Peyer's patch (tissue), 4 donors: ENCODE measurements around the gene MT1F.

Experiments used
- CTCF ChIP-seq, 6 experiments: fragments of 450-650 bp in 4 of 6; fragments of 200-600 bp in 2 of 6; sonication (generic) in 1 of 6; IDR thresholded peaks; one replicate each; pipeline ENCODE4 v1.5.1; 2017 to 2019; ENCODE audit warnings: antibody characterized with exemption in 6 of 6, mild to moderate bottlenecking in 3 of 6, moderate library complexity in 1 of 6
- POLR2A ChIP-seq, 2 donors: fragments of 450-650 bp; IDR thresholded peaks; one replicate each; pipeline ENCODE4 v1.5.1; 2017; ENCODE audit warnings: antibody characterized with exemption in 2 of 2, mild to moderate bottlenecking in 2 of 2, moderate library complexity in 2 of 2

DNA sequence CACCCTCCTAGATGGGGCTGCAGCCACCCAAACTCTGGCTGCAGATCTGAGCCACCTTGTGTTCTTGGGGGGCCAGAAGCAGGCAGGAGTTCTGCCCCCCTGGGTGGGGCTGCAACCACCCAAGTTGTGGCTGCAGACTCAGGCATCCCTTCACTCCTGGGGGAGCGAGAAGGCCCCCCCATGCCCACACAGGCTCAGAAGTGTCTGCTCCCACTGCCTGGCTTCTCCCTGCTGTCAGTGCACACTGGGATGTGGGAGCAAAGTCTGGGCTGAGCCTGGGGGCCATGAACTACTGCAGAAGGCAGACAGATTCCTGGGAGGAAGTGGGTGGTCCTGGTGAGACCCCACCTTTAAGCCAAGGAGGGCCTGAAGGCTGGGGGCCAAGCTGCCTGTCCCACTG lies 37.5 kb downstream of the MT1F start:
- TF ChIP-seq POLR2A (IDR thresholded peaks at IDR 0.05) (no peak), CTCF (IDR thresholded peaks at IDR 0.05) (no peak)
